ENCODE measurements around the gene KRT2. TPM values are rescaled to one million over a fixed set of nuclear protein-coding genes. Genes with fewer than 3 reads are reported as not detected.

KRT2 gene
- total RNA-seq, 1 donor from 2014 or later = not detected

- H3K4me3 ChIP-seq (ENCODE audit: insufficient read depth, low read depth, low read length) = no peak overlapping the region
- H3K36me3 Mint-ChIP-seq (ENCODE audit: low read depth, unreplicated experiment) = peaks cover 2% of the 10 kb centered on the region
- FAIRE-seq = no peak
- H3K9ac ChIP-seq (ENCODE audit: low read length) = no peak overlapping the region
- no peaks in the 10 kb centered on the region for H3K9me3 Mint-ChIP-seq (ENCODE audit: unreplicated experiment)
- H3K4me1 ChIP-seq (ENCODE audit: insufficient read depth, low read length) = no peaks in the 10 kb centered on the region
- H3K9me3 ChIP-seq (ENCODE audit: insufficient read depth, low read depth, low read length) = no peaks in the 10 kb centered on the region
- no peak overlapping the region for H3K4me3 Mint-ChIP-seq (ENCODE audit: unreplicated experiment)
- H3K27ac ChIP-seq (ENCODE audit: low read depth, low read length) = no peak overlapping the region
- H3K27me3 ChIP-seq (ENCODE audit: insufficient read depth, low read length) = peaks cover 26% of the 10 kb centered on the region
- DNase-seq (ENCODE audit: low read depth) = no peak
- no peaks in the 10 kb centered on the region for H3K36me3 ChIP-seq (ENCODE audit: insufficient read depth, low read length)
- TF ChIP-seq CTCF (IDR thresholded peaks at IDR 0.05; ENCODE audit: insufficient read depth, low read depth, low read length) (no peak), EZH2 (IDR thresholded peaks at IDR 0.05; ENCODE audit: insufficient read depth, low read length) (no peak)
- peaks cover 69% of the 10 kb centered on the region for H3K27me3 Mint-ChIP-seq (ENCODE audit: low read depth, unreplicated experiment)
- no peak overlapping the region for H3K27ac Mint-ChIP-seq (ENCODE audit: unreplicated experiment)
- H3K4me1 Mint-ChIP-seq (ENCODE audit: low read depth, unreplicated experiment) = no peaks in the 10 kb centered on the region
- no peak overlapping the region for H2AFZ ChIP-seq (ENCODE audit: low read depth, low read length)
- no peaks in the 10 kb centered on the region for H3K79me2 ChIP-seq (ENCODE audit: insufficient read depth, low read length)
- no peak overlapping the region for H3K4me2 ChIP-seq (ENCODE audit: low read length)
- H4K20me1 ChIP-seq (ENCODE audit: insufficient read depth, low read length) = no peaks in the 10 kb centered on the region
Observed at GRCh38 chr12:52630008-52630500, 22.0 kb downstream of the KRT2 start.

- Histone ChIP-seq H4K20me1 (ENCODE audit: insufficient read depth, low read length) (no peaks in the 10 kb centered on the region), H3K79me2 (ENCODE audit: insufficient read depth, low read length) (no peaks in the 10 kb centered on the region), H3K4me1 (ENCODE audit: insufficient read depth, low read length) (no peaks in the 10 kb centered on the region), H3K9ac (ENCODE audit: low read length) (no peak overlapping the region), H3K4me2 (ENCODE audit: low read length) (no peak overlapping the region), H3K27me3 (ENCODE audit: insufficient read depth, low read length) (peaks cover 26% of the 10 kb centered on the region), H3K36me3 (ENCODE audit: insufficient read depth, low read length) (no peaks in the 10 kb centered on the region), H3K4me3 (ENCODE audit: insufficient read depth, low read depth, low read length) (no peak overlapping the region), H3K9me3 (ENCODE audit: insufficient read depth, low read depth, low read length) (no peaks in the 10 kb centered on the region), H2AFZ (ENCODE audit: low read depth, low read length) (no peak overlapping the region), H3K27ac (ENCODE audit: low read depth, low read length) (no peak overlapping the region)
- FAIRE-seq (no peak), DNase-seq (ENCODE audit: low read depth) (no peak)
- TF ChIP-seq CTCF (IDR thresholded peaks at IDR 0.05; ENCODE audit: insufficient read depth, low read depth, low read length) (no peak), EZH2 (IDR thresholded peaks at IDR 0.05; ENCODE audit: insufficient read depth, low read length) (no peak)
- peaks cover 2% of the 10 kb centered on the region for H3K36me3 Mint-ChIP-seq (ENCODE audit: low read depth, unreplicated experiment)
- no peak overlapping the region for H3K27ac Mint-ChIP-seq (ENCODE audit: unreplicated experiment)
- H3K4me1 Mint-ChIP-seq (ENCODE audit: low read depth, unreplicated experiment) = no peaks in the 10 kb centered on the region
- no peak overlapping the region for H3K4me3 Mint-ChIP-seq (ENCODE audit: unreplicated experiment)
- H3K27me3 Mint-ChIP-seq (ENCODE audit: low read depth, unreplicated experiment) = peaks cover 73% of the 10 kb centered on the region
- H3K9me3 Mint-ChIP-seq (ENCODE audit: unreplicated experiment) = no peaks in the 10 kb centered on the region
Observed at GRCh38 chr12:52629281-52630007, 22.6 kb downstream of the KRT2 start.

GRCh38 chr12:52628841-52629240 lies 23.2 kb downstream of the KRT2 start:
- Mint-ChIP-seq H3K4me1 (ENCODE audit: low read depth, unreplicated experiment) (no peaks in the 10 kb centered on the region), H3K27ac (ENCODE audit: unreplicated experiment) (no peak overlapping the region), H3K4me3 (ENCODE audit: unreplicated experiment) (no peak overlapping the region), H3K36me3 (ENCODE audit: low read depth, unreplicated experiment) (peaks cover 2% of the 10 kb centered on the region), H3K9me3 (ENCODE audit: unreplicated experiment) (no peaks in the 10 kb centered on the region), H3K27me3 (ENCODE audit: low read depth, unreplicated experiment) (peaks cover 70% of the 10 kb centered on the region)
- no peaks in the 10 kb centered on the region for H3K4me1 ChIP-seq (ENCODE audit: insufficient read depth, low read length)
- H3K27ac ChIP-seq (ENCODE audit: low read depth, low read length) = no peak overlapping the region
- H3K9ac ChIP-seq (ENCODE audit: low read length) = no peak overlapping the region
- FAIRE-seq (no peak), DNase-seq (ENCODE audit: low read depth) (no peak)
- no peak overlapping the region for H3K4me3 ChIP-seq (ENCODE audit: insufficient read depth, low read depth, low read length)
- no peak overlapping the region for H3K4me2 ChIP-seq (ENCODE audit: low read length)
- H2AFZ ChIP-seq (ENCODE audit: low read depth, low read length) = no peak overlapping the region
- TF ChIP-seq CTCF (IDR thresholded peaks at IDR 0.05; ENCODE audit: insufficient read depth, low read depth, low read length) = no peak
- TF ChIP-seq EZH2 (IDR thresholded peaks at IDR 0.05; ENCODE audit: insufficient read depth, low read length) = no peak
- no peaks in the 10 kb centered on the region for H3K36me3 ChIP-seq (ENCODE audit: insufficient read depth, low read length)
- H4K20me1 ChIP-seq (ENCODE audit: insufficient read depth, low read length) = no peaks in the 10 kb centered on the region
- peaks cover 26% of the 10 kb centered on the region for H3K27me3 ChIP-seq (ENCODE audit: insufficient read depth, low read length)
- no peaks in the 10 kb centered on the region for H3K9me3 ChIP-seq (ENCODE audit: insufficient read depth, low read depth, low read length)
- H3K79me2 ChIP-seq (ENCODE audit: insufficient read depth, low read length) = no peaks in the 10 kb centered on the region

Measured in astrocyte (in vitro differentiated cells and primary cell).